Glomerular endothelial cell (primary cell): ENCODE results near the gene BCAS1. TPM values are rescaled to one million over a fixed set of nuclear protein-coding genes. Genes with fewer than 3 reads are reported as not detected.
"Not testable (repeated sequence)": the region's sequence is repeated elsewhere in the genome, so short reads cannot be mapped to it uniquely, and the experiment has no call there.

Experiments
- DNase-seq: peaks from one replicate; pipeline ENCODE4 v3.0.0-alpha.2; 2011; ENCODE audit warnings: low read depth, low spot score; ENCODE audit errors: extremely low read depth
- total RNA-seq: library from RNA; depleted of rRNA; stranded (reverse); fragments of >200 nt; gene quantifications from 2 replicates; pipeline ENCODE4 v1.2.3, GENCODE V29; 2015

Gene BCAS1
- total RNA-seq, 1 donor from 2014 or later = not detected

DNA sequence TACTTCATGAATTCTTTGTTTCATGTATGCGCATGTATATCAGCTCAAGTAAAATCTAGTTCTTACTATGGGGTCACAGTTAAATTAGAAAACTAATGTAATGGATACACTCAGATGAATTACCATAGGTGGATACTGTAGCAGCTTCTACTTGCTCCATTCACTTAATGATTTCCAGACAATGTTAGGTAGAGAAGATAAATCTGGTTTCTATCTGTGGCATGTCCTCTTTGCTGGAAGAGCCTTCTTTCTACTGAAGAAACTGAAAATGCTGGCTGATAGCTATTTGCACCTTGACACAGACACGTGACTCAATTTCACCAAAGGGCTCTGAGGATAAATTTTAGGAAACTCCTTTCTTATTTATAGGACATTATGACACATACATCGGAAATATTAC lies 49.5 kb downstream of the BCAS1 start:
- no peak for DNase-seq

DNA sequence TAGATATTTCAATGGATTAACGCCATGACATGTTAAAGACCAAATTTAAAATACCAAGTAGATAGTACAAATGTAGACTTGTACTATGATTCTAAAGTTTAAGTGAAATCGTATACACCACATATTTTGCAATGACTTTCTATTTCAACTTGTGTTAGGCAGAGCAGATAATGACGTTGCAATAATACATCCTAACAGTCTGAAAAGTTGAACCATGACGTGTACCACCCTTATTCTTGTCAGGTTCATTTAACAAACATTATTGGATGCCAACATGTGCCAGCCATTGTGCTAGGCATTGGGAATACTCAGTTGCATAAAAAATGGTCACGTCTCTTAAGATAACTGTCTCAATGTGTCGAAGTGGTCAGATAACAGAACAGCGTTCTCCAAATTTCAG lies 50.0 kb downstream of the BCAS1 start:
- DNase-seq = no peak

DNA sequence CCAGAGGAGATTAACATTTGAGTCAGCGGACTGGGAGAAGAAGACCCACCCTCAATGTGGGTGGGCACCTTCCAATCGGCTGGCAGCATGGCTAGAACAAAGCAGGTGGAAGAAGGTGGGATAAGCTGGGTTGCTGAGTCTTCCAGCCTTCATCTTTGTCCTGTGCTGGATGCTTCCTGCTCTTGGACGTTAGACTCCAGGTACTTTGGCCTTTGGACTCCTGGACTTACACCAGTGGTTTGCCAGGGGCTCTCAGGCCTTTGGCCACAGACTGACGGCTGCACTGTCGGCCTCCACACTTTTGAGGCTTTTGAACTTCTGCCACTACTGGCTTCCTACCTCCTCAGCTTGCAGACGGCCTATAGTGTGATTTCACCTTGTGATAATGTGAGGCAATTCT lies 50.8 kb downstream of the BCAS1 start:
- no peak for DNase-seq

DNA sequence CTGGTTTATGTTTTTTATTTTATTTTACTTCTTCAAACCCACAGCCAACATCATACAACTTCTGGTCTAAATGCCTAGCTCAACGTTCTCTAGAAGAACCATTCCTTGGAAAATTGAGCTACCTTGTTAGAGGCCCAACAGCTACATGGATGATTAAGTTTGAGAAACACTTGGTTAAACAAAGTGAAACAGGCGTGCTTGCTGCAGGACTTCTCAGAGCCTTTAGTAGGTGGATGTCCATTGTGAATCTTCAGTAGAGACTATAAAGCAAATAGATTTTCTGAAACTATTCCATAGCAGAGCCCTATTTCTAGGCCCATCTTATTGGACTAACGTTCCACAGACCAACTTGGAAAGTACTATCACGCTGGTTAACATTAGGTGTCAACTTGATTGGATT lies 51.3 kb downstream of the BCAS1 start:
- DNase-seq = no peak

DNA sequence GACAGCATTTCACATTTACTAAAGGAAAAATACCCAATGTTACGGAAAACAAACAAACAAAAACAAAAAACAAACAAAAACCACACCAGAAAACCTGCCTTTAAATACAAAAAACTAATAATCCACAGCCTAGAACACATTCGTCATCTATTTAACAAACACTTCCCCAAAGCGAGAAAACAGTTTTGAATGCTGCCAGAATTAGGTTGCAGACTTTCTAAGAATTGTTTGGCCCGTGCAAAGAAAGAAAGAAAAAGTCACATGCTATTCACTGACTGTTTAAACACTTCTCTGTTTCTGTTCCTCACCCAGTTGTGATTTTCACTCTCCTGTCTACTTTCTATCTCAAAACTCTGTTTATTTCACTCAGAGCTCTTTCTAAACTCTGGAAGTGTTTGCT lies 52.5 kb downstream of the BCAS1 start:
- DNase-seq = no peak

DNA sequence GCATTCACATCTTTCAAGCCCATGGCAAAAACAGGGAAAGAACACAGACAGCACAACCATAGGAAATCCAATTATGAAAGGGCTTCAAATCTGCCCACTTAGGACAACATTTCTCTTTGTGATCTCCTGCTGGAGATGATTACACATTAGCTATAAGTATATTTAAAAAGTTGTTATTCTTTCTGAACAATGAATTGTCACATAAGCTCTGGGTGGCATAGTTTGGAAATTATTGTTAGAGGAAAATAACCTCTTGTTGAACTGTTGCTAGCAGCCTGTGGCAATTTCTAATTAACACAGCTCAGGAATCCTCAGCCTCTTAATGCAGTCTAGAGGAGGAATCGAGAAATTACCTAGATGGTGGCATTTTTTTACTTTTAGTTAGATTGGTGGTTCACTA lies 54.9 kb downstream of the BCAS1 start:
- DNase-seq = no peak

DNA sequence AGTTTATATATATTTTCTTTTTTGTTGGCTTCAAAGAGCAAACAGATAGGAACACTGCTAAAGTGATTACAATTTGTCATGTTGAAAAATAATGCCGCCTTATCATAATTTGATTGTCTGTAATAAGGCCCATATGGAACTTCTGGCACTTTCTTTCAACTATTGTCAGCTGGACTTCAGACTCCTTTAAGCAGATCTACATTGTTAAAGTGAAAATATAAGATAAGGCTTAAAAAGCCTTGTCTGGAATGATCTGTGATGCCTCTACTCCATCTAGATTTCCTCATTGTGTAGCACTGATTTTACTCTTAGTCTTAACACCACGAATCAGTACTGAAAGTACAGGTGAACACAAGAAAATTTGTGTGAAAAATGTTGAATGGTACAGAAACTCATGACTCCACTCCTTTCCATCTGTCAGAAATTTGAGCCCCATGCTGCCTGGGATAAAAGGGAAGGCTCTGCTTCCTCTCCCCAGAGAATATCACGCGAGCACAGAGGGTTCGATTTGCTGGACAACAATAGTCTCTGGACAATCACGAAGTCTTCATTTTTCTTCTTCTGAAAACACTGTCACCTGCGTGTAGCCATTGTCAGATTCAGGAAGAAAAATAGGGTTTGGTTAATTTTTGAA lies 56.0 kb downstream of the BCAS1 start:
- DNase-seq = no peak

DNA sequence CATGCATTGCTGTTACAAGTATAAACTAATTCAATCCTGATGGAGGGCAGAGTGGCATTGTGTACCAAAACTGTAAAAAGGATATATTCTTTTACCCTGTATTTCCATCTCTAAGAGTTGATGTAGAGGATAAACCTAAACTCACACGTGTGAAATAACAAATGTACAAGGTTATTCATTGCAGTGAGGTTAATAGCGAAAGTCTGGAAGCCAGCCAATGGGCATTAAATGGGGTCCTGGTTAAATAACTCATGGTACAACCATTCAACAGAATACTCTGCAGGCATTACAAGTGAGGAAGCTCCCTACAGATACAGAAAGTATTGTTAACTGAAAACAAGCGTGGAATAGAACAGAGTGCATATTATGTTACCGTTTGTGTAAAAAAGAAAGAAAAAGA lies 56.9 kb downstream of the BCAS1 start:
- DNase-seq = no peak

DNA sequence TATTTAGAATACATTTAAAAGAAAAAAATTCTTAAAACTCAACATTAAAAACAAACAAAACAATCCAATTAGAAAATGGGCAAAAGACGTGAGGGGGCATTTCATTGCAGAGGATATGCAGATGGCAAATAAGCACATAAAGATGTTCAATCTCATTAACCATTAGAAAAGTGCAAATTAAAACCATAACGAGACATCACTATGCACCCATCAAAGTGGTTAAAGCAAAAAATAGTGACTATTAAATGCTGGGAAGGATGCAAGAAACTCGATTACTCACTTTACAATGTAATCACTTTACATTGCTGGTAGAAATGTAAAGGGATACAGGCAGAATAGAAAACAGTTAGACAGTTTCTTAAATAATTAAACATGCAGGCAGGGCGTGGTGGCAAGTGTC lies 59.0 kb downstream of the BCAS1 start:
- no peak for DNase-seq

DNA sequence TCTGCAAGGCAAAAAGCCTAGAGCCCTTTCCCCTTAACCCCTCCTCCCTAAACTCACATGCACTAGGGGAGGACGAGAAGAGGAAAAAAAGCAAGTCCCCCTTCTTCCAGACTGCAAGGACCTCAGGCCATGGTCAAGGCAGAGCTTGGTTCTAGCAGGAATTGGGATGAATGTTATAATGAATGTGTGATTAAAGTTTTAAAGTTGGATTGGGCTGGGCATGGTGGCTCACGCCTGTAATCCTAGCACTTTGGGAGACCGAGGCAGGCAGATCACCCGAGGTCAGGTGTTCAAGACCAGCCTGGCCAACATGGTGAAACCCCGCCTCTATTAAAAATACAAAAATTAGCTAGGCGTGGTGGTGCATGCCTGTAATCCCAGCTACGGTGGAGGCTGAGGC lies 64.2 kb downstream of the BCAS1 start:
- not testable (repeated sequence) for DNase-seq

DNA sequence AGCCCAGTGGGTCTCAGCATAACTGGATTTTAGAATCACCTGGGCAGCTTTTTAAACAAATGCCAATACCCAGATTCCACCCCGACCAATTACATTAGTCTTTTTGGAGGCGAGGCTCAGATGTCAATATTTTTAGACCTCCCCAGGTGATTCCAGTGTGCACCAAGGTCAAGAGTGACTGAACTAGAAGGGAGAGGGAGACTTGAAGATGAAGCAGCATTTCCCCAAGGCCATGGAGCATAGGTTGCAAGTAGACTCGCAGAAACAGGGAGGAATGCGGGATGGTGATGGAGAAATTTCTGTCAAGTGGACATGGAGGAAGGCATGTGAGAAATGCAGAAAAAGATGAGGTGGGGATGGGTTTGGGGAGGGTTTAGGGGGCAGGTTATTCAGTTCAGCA lies 64.9 kb downstream of the BCAS1 start:
- DNase-seq = no peak

DNA sequence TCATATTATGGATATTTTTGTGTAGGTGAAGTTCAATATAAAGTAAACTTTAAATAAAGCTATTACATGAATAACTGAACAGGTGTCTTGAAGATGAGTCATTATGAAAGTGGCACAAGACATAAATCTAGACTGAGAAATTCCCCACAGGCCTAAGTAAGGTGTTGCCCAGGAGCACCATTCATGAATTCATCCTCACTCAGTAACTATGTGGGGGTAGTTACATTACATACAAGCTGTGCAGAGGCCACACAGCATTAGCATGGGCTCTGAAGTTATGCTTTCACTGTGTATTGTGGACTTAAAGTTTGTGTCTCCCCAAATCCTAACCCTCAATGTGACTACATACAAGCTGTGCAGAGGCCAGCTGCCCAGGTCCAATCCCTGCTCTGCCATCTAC lies 65.9 kb downstream of the BCAS1 start:
- DNase-seq = no peak

DNA sequence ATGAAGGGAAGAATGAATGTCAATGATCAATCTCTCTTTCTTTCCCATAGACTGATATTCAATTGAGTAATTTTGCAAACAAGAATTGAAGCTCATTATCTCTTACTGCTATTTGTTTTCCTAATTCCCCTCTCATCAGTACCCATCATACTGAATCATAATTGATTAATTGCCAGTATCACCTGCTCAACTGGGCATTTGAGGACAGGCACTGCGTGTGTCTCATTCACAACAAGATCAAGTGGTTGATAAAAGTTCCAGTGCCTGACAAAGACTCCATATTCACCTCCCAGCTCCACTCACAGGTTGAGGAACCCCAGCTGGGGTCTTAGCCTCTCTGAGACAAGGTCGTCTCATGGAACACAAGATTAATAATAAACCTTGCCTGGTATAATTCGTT lies 67.7 kb downstream of the BCAS1 start:
- DNase-seq = no peak

DNA sequence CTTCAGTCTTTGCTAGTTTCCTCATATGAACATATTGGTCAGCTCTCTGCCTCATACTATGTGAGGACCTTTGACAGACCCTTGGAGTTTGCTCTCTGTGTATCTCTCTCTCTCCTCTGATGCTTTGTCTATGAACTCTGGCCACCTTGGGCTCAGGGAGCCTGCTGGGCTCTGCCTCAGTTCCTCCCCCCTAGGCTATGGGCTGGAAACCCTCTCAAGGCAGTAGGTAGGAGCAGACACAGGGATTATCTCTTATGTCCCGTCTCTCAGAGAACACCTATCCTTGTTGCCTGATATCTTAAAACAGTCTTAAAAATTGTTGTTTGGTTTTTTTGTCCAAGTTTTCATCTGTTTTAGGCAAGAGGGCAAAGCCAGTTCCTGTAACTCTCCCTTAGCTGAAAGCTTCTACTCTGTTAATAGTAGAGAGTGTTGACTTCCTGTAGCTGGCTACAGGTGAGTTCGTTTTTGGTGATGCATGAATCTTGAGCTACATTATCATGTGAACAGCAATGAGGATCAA lies 68.3 kb downstream of the BCAS1 start:
- DNase-seq = no peak

DNA sequence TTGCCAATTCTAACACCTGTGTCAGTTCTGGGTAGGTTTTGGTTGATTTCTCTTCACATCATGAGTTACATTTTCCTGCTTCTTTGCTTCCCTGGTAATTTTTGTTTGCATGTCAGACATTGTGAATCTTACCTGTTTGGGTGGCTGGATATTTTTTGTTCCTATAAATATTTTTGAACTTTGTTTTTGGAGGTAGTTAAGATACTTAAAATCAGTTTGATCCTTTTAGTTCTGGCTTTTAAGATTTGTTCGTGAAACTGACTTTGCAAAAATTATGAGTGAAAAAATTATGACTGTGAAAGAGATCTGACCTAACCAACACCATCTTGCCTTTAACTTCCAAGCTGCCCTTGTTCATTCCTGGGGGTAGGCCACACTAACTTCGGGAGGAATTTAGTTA lies 69.5 kb downstream of the BCAS1 start:
- no peak for DNase-seq

DNA sequence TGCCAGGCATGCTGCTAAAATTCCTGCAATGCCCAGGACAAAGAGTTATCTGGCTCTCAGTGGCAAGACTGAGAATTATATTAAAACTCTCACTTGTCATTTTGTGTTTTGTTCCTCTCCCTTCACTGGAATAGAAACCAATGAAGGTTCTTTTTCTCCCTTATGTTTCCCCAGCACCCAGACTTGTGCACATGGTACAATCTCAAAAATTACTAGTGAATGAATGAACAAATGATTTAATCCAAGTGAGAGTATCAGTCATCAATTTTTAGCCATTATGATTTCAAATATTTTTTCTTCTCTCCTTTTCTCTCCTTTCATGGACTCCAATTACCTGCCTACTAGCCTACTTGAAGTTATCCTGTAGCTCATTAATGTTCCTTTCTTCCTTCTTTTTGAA lies 70.1 kb downstream of the BCAS1 start:
- DNase-seq = no peak

DNA sequence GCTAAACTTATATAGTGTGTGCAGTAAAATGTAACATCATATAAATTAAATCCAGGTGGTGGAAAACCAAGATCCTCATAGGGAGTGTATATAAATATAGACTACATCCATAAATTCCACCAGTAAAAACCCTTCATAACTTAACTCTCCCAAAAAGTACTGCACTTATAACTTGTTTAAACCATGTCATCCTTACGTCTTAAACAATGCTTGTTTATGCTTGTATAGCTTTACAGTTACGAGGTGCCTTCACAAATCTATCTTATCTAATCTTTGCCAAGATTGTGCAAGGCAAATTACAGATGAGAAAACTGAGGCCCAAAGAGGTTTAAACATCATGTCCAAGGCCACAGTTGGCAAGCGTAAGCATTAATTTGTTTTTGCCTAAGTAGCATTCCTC lies 71.3 kb downstream of the BCAS1 start:
- no peak for DNase-seq

DNA sequence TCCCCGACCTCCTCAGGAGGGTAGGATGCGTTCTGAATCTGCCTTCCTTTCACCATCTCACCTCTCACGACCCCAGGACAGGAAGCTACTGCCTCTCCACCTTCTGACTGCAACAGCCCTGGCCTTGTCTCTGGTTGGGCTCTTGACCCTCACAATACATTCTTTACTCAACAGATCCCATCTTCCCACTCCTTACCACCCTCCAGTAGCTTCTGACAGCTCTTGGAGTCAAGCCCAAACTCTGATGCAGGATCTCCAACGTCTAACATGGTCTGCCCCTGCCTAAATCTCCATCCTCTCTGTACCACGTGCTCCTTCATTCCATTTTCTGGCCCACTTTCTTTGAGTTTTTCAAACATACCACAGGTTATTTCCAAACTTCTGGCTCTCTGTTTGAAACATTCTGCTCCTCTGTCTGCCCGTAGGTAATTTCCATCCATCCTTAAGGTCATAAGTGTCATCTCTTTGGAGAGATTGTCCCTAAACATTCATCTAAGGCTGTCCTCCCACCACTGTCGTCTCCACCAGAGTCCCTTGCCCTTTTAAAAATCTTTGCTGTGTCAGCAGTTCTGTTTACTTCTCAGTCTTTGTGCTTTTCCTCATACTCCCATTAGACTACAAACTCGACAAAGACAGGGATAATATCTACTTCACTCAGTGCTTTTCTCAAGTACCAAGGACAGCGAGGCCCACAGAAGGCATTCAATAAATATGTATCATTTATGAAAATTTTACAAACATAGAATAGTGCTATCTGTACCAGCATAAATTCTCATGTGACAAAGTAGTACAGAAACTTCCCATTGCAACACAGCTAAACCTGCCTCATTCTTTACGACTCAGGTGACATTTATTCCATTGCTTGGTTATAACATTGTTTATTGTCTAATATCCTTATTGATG lies 73.6 kb downstream of the BCAS1 start:
- no peak for DNase-seq

DNA sequence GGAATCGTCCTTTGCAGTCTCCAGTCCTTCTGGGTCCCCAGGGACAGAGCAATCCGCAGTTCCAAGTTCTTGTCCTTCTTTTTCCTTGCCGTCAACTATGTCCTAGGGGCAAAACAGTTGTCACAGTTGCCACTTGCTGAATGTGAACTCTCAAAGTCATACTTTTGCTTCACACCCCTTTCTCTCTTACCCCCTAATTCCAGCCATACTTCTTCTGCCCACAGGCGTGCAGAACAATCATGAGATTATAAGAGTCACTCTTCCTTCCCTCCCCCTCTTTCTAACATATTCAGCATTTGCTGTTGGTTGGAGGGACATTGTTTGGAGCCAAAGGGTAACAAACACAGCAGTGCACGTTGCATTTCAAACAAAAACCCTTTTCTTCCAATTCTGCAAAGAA lies 74.4 kb downstream of the BCAS1 start:
- no peak for DNase-seq

DNA sequence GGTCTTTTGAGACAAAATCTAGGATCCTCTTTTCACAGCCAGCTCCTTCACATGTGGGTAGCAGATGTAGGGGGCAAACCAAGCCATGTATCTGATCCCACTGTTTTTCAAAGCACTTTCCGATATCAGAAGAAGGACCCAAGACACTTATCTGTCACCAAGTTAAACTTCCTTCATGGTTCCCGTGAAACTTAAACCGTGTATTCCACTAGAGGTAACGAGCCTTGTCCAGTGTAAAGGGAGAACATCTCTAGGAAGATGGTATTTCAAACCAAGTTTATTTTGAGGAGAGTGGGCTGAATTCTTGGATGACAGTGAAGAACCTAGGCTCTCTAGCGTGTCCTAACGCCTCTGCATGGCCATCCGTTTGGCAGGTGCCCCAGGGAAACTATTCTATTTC lies 76.3 kb downstream of the BCAS1 start:
- DNase-seq = no peak

DNA sequence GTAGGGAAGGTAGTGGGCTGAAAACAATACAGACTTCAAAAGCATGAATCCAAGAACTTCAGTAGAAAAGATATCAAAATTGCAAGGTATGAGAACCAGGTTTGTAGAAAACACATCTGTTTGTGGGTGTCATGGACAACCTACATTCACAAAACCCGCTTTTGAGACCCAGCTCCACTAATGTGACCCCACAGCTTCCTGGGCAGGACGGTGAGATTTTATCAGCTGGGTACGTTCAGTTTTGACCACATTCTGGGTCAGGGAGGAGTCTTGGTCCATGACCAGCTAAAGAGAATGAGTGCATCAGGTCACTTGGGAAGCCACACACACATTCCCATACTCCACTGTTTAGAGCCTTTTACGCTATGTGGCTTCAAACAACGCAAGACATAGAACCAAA lies 77.1 kb downstream of the BCAS1 start:
- no peak for DNase-seq

DNA sequence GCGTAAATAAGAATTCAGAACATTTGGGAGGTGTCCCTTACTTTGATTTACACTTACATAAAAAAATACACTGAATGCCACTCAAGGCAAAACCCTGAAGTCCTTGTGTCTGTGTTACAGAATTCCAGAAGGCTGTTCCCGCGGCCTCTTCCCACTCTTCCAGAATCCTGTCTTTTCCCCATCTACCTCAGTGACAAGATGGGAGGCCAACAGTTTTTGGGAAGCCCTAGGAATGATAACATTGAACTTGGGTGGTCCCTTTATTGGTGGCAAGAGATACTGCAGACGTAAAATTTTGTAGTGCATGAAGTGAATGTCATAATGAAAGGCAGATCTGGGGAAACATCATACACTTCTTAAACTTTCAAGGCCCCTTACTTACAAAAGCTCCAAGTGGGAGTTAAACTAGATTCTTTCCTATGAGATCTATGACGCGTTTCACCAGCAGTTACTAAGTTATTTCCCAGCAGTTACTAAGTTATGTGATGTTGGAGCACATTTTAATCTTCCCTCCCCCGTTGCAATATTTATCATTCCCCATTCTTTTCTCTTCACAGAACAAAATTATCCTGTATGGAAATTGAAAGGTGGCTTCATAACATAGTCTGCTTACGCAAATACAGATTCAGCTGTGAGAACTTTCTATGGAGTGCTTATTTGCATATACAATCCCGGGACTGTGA lies 79.5 kb downstream of the BCAS1 start:
- DNase-seq = no peak
